GM12801 (cell line): Measurements from ENCODE around the gene CHST11.

Source experiments
- TF ChIP-seq, protein P1 (sequence below): IDR thresholded peaks from one replicate; pipeline ENCODE4 v1.5.1; 2011; ENCODE audit warnings: control low read depth; ENCODE audit not compliant: insufficient read length; ENCODE audit errors: extremely low read depth

CHST11 gene

DNA sequence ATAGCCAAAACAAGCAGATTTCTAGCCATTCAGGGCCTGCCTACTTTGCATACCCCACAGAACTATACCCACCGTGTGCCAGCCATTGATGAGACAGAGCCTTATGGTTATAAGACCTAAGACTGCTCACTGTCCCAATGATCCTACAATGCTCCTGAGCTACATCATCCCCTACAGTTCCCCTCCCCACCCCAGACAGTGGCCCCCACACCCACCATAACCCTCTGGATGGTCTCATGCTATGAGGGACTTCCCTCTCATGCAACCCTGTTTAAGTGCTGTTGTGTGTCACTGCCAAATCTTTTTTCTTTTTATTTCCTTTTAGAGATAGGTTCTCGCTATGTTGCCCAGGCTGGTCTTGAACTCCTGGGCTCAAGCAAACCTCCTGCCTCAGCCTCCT is 75.9 kb downstream of the CHST11 start:
- TF ChIP-seq, protein P1, sequence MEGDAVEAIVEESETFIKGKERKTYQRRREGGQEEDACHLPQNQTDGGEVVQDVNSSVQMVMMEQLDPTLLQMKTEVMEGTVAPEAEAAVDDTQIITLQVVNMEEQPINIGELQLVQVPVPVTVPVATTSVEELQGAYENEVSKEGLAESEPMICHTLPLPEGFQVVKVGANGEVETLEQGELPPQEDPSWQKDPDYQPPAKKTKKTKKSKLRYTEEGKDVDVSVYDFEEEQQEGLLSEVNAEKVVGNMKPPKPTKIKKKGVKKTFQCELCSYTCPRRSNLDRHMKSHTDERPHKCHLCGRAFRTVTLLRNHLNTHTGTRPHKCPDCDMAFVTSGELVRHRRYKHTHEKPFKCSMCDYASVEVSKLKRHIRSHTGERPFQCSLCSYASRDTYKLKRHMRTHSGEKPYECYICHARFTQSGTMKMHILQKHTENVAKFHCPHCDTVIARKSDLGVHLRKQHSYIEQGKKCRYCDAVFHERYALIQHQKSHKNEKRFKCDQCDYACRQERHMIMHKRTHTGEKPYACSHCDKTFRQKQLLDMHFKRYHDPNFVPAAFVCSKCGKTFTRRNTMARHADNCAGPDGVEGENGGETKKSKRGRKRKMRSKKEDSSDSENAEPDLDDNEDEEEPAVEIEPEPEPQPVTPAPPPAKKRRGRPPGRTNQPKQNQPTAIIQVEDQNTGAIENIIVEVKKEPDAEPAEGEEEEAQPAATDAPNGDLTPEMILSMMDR: no peak

DNA sequence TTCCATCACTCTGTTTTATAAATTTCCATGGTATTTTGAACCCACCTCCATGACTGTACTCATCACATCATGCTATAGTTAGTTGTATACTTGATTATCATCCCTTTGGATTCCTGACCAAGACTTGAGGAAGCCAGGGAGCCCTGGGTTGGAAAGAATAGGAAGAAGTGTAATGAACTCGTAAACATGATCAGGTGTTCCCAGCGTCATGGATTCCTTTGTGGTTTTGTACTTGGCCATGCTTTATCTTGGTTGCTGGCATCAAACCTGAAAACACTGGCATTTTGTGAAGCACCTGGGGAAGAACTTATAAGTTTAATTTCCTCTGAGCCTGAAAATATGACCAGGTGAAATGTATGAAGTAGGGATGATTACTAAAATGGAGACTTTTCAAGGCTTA is 76.4 kb downstream of the CHST11 start:
- TF ChIP-seq, protein P1: no peak

DNA sequence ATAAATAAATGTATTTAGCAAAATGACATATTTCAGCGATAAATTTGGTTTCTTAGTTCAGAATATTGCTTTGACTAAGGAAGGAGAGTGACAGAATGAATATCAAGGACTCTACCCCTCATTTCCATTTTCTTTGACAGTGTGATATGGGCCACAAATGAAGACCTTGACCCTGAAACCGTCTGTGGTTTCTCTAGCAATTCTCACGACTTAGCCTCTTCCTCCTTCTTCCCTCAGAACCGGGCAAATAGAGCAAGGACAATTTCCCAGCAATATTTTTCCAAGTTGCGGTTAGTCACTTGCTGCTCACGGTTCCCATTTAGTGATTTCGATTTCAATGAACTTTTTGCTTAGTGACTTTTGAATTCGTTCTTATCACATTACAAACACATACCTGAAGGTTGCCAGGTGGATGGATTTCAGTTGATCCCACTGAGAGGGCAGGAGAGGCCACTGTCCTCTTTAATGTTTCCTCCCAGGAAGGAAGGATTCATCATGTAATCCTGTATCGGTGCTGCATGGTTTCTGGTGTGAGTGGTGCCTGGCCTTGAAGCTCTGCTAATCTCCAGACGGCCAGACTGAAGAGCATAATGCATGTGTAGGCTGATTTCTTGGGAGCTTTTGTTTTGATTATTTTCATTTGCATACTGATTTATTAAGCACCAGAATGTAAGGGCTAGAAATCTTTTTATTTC is 77.6 kb downstream of the CHST11 start:
- TF ChIP-seq, protein P1: no peak

DNA sequence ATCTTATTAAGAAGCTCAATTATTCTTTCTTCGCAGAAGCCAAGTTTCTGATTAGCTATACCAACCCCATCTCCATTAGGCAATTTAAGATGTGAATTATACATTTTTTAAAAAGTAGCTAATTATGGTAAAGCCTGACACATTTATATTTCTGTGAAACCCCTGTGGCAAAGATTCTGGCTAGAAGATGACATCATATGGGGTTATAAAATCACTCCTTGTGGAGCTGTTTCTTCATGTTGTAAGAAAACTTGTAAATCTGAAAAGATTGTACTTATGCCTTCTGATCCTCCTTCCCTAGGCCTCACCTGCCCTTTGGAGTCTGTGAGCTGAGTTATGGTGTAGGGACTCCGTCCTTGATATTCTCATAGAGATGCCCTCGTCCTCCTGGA is 78.1 kb downstream of the CHST11 start:
- TF ChIP-seq, protein P1: no peak

DNA sequence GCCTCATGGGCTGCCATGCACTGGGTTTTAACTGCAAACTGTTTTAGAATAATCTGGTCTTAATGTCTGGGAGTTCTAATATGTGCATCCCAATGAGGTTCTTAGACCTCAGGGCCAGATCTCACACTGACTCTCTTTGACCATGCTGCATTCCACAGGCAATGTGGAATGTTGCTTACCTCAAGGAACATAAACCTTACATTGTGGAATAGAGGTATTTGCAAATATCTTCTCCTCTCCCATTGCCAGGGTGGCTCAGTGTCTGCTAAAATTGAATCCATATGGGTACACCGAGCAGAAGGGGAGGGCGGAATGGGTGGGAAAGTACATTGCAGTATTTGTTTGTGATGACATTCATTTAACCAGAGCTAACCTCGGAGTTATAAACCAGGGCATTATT is 78.6 kb downstream of the CHST11 start:
- TF ChIP-seq, protein P1: no peak

DNA sequence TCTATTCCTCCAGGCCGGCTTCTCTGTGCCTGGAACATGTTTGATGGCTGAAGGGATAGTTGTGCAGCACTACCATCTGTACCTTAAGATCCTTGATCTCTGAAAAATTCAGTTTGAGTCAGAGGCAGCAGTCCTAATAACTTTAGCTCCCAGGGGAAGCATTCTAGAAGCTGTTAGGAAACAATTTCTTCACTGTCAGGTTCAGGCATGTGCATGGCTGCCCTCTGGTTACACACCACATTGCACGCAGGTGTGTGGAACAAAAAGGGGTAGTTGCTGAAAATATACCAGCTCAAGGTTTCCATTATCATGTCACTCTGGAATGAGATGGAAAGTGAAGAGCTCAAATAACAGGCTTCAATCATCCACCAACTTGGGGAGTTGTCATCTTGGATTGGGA is 80.1 kb downstream of the CHST11 start:
- TF ChIP-seq, protein P1: no peak

DNA sequence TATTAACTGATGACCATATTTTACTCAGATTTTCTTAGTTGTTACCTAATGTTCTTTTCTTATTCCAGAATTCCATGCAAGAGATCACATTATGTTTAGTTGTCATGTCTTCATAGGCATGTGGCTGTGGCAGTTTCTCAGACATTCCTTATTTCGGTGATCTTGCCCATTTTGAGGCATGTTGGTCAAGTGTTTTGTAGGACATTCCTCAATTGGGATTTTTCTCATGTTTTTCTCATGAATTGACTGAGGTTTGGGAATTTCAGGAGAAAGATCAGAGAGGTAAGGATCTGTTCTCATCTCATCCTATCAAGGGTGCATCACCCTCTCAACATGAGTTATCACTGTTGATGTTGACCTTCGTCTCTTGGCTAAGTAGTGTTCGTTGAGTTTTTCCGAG is 81.3 kb downstream of the CHST11 start:
- TF ChIP-seq, protein P1: no peak

DNA sequence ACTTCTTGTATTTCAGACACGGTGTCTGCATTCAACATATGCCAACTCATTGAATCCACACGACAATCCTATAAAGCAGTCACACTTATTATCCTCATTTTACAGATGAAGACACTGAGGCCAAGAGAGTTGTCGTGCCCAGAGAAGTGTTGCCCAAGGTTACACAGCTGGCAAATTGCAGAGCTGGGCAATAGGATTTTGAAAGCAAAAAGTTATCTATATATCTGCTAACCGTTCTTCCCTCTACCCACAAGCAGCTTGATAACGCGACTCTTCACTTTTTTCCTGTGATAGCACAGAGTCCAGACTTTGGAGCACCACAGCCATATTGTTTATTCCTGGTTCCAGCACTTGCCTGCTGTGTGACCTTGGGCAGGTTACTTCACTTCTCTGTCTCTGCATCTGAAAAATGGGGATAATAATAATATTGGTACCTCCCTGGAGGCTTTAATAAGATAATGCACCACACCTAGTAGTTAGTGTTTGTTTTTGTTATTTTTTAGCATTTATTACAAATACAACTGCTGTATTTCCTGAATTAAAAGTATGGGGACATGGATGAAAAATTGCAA is 82.2 kb downstream of the CHST11 start:
- TF ChIP-seq, protein P1: no peak
